PC-9 (cell line): ENCODE measurements around the gene NACC2. TPM values are rescaled to one million over a fixed set of nuclear protein-coding genes. Genes with fewer than 3 reads are reported as not detected.

Source experiments
- BruUV-seq: library from RNA; stranded (reverse); fragments of 400-500 nt; replicated peaks from 2 replicates; lab custom pipeline; 2021; lab: Mats Ljungman, UMichigan
- CTCF ChIA-PET: fragments of 300-600 bp; sonication (Branson Sonifier 250); formaldehyde crosslinking; loops from one replicate; lab custom pipeline; 2022; ENCODE audit warnings: antibody characterized with exemption; lab: Charles Lee
- POLR2A ChIA-PET: fragments of 300-600 bp; sonication (Branson Sonifier 250); formaldehyde crosslinking; loops from one replicate; lab custom pipeline; 2022; ENCODE audit warnings: antibody characterized with exemption; ENCODE audit not compliant: unreplicated experiment; lab: Charles Lee
- DNase-seq, 2 experiments: peaks; one replicate each; pipeline versions ENCODE4 v3.0.0 to v3.0.0-alpha.2; 2015 to 2022; ENCODE audit warnings: mixed read lengths in 1 of 2
- H2AFZ ChIP-seq: fragments of 200-600 bp; sonication (generic); 2 replicates; pipeline ENCODE4 v1.8.1; 2017; ENCODE audit warnings: antibody characterized with exemption
- H3F3A ChIP-seq: fragments of 200-600 bp; sonication (generic); 2 replicates; pipeline ENCODE4 v1.8.1; 2017; ENCODE audit warnings: antibody characterized with exemption, mild to moderate bottlenecking, low read depth; ENCODE audit not compliant: insufficient read depth
- H3K27ac ChIP-seq: fragments of 200-600 bp; sonication (generic); 2 replicates; pipeline ENCODE4 v1.6.1; 2016; ENCODE audit warnings: mixed run types
- H3K27me3 ChIP-seq: fragments of 200-600 bp; sonication (generic); 2 replicates; pipeline ENCODE4 v1.6.1; 2016; ENCODE audit warnings: low read depth, mixed run types; ENCODE audit not compliant: insufficient read depth
- H3K36me3 ChIP-seq: fragments of 200-600 bp; sonication (generic); 2 replicates; pipeline ENCODE4 v1.6.1; 2016; ENCODE audit warnings: low read depth, mixed run types
- H3K4me1 ChIP-seq: fragments of 200-600 bp; sonication (generic); replicated peaks from 2 replicates; pipeline ENCODE4 v1.6.1; 2016; ENCODE audit warnings: mixed run types; ENCODE audit not compliant: insufficient read depth
- H3K4me2 ChIP-seq: fragments of 200-600 bp; sonication (generic); 2 replicates; pipeline ENCODE4 v1.6.1; 2017; ENCODE audit warnings: mixed run types
- H3K4me3 ChIP-seq: fragments of 200-600 bp; sonication (generic); 2 replicates; pipeline ENCODE4 v1.6.1; 2016; ENCODE audit warnings: mixed run types
- H3K79me2 ChIP-seq: fragments of 200-600 bp; sonication (generic); 2 replicates; pipeline ENCODE4 v1.6.1; 2017; ENCODE audit warnings: low read depth, mixed run types
- H3K9me2 ChIP-seq: fragments of 200-600 bp; sonication (generic); 2 replicates; pipeline ENCODE4 v1.8.1; 2017; ENCODE audit warnings: mild to moderate bottlenecking; ENCODE audit not compliant: insufficient read depth
- H3K9me3 ChIP-seq: fragments of 200-600 bp; sonication (generic); 2 replicates; pipeline ENCODE4 v1.8.1; 2016; ENCODE audit warnings: low read depth; ENCODE audit not compliant: insufficient read depth
- H4K20me1 ChIP-seq: fragments of 200-600 bp; sonication (generic); 2 replicates; pipeline ENCODE4 v1.8.1; 2017; ENCODE audit not compliant: insufficient read depth
- CTCF ChIP-seq: fragments of 200-600 bp; sonication (generic); conservative IDR thresholded peaks from 2 replicates; pipeline ENCODE4 v1.6.1; 2017; ENCODE audit warnings: mixed run types, antibody characterized with exemption, mild to moderate bottlenecking, moderate library complexity
- EZH2 ChIP-seq: fragments of 200-600 bp; sonication (generic); IDR thresholded peaks from 2 replicates; pipeline ENCODE4 v1.8.0; 2017; ENCODE audit warnings: antibody characterized with exemption, low read depth
- intact Hi-C: fragments of 100-400 bp; cut with micrococcal nuclease; formaldehyde crosslinking; loops from one replicate; pipeline ENCODE4 v1.10.0; 2022; ENCODE audit not compliant: unreplicated experiment
- total RNA-seq: library from RNA; stranded (reverse); gene quantifications from 2 replicates; pipeline ENCODE4 v1.2.3, GENCODE V29; 2021

Gene NACC2
- total RNA-seq, 1 experiment from 2014 or later = 22.4 TPM

DNA sequence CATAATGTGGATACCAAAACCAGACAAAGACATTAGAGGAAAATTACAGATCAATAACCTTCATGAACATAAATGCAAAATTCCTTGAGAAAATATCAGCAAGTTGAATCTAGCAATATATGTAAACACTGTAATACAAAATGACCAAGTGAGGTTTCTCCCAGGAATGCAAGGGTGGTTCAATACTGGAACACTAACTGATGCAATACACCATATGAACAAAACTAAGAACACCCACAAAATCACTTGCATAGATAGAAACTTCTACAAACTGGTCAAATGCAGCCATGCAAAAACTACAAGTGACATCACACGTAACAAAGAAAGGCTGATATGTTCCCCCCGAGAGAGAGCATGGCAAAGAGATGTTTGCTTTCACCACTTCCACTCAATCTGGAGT lies 55.6 kb downstream of the NACC2 start:
- CTCF ChIA-PET = no interaction called here
- Histone ChIP-seq H3K79me2 (no peaks in the 10 kb centered on the region), H3K9me2 (no peaks in the 10 kb centered on the region), H3F3A (0 out of 2 replicates have a peak, but pooled peaks cover under 1% of the 10 kb centered on the region), H3K9me3 (peaks cover 2% of the 10 kb centered on the region; the same call in 1 of the 2 replicates), H3K4me2 (no peak overlapping the region), H3K27me3 (no peaks in the 10 kb centered on the region), H3K36me3 (no peaks in the 10 kb centered on the region), H4K20me1 (peaks cover 8% of the 10 kb centered on the region), H3K4me3 (no peak overlapping the region), H3K4me1 (no peaks in the 10 kb centered on the region), H3K27ac (no peak overlapping the region), H2AFZ (no peak overlapping the region)
- TF ChIP-seq CTCF = no peak
- no peak for TF ChIP-seq EZH2
- DNase-seq = no peak
- no TSS peak for BruUV-seq
- intact Hi-C loops = no loop called here
- POLR2A ChIA-PET = no interaction called here

DNA sequence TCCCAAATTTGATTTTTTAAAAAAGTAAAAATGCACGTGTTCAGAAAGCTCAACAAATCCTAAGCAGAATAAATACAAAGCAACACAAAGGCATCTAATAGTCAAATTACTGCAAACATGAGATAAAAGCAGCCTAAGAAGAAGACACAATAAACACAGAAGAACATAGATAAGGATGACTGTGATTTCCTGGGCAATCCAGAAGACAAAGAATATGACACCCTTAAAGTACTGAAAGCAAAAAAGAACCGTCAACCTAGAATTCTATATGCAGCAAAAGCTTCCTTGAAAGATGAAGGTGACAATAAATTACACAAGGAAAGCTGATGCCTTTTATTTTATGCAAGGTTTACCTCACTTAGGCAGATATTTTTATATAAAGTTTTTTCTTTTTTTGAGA lies 58.2 kb downstream of the NACC2 start:
- peaks cover 2% of the 10 kb centered on the region; the same call in 1 of the 2 replicates for H3K9me3 ChIP-seq
- H3F3A ChIP-seq = 0 out of 2 replicates have a peak, but pooled peaks cover 5% of the 10 kb centered on the region
- H3K4me1 ChIP-seq = no peaks in the 10 kb centered on the region
- H3K27ac ChIP-seq = no peak overlapping the region
- no peaks in the 10 kb centered on the region for H3K36me3 ChIP-seq
- no peaks in the 10 kb centered on the region for H3K79me2 ChIP-seq
- POLR2A ChIA-PET = no interaction called here
- DNase-seq = no peak
- H2AFZ ChIP-seq = no peak overlapping the region
- no peak overlapping the region for H3K4me3 ChIP-seq
- CTCF ChIA-PET = interaction anchor here (0.6 kb wide), 1 partner anchor 173 kb away, joined by 3 read pairs; no protein-coding TSS in a partner anchor
- no peak overlapping the region for H3K4me2 ChIP-seq
- BruUV-seq = no TSS peak
- no peaks in the 10 kb centered on the region for H3K9me2 ChIP-seq
- TF ChIP-seq EZH2 (no peak), CTCF (no peak)
- no peaks in the 10 kb centered on the region for H3K27me3 ChIP-seq
- intact Hi-C loops = no loop called here
- peaks cover 8% of the 10 kb centered on the region for H4K20me1 ChIP-seq

DNA sequence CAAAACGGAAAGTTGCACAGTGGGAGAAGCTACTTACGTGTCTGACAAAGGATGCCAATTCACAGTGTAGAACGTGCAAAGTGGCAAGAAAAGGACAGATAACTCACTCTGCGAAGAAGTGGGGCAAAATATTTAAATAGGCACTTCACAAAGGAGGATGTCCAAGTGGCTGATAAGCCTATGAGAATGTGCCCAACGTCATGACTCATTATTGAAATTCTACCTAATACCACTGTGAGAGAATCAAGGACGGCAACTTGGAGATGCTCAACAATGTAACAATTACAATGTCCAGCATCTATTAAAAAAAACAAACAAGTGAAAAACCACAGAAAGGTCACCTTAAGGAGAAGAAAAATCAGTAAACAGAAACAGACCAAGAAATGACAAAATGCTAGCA lies 59.0 kb downstream of the NACC2 start:
- Histone ChIP-seq H3K79me2 (no peaks in the 10 kb centered on the region), H2AFZ (no peak overlapping the region), H3K4me2 (no peak overlapping the region), H4K20me1 (peaks cover 8% of the 10 kb centered on the region), H3K9me2 (no peaks in the 10 kb centered on the region), H3K36me3 (no peaks in the 10 kb centered on the region), H3F3A (0 out of 2 replicates have a peak, but pooled peaks cover 5% of the 10 kb centered on the region), H3K9me3 (peaks cover 2% of the 10 kb centered on the region; the same call in 1 of the 2 replicates), H3K4me3 (no peak overlapping the region), H3K4me1 (no peaks in the 10 kb centered on the region), H3K27me3 (no peaks in the 10 kb centered on the region), H3K27ac (no peak overlapping the region)
- ChIA-PET CTCF (interaction anchor here (0.6 kb wide), 1 partner anchor 172 kb away, joined by 3 read pairs; no protein-coding TSS in a partner anchor), POLR2A (no interaction called here)
- TF ChIP-seq CTCF (no peak), EZH2 (no peak)
- no peak for DNase-seq
- no TSS peak for BruUV-seq
- intact Hi-C loops = no loop called here
